RWPE1 (cell line): ENCODE measurements around the gene DIDO1.

ENCODE experiments used
- CTCF ChIA-PET: fragments of 350-600 bp; sonication (Branson Sonifier 250); formaldehyde crosslinking; extraction: SDS; loops from one replicate; lab custom pipeline; 2021; lab: Yijun Ruan, JAX
- POLR2A ChIA-PET: fragments of 400-600 bp; formaldehyde crosslinking; extraction: SDS; loops from one replicate; lab custom pipeline; 2020; ENCODE audit warnings: antibody characterized with exemption; ENCODE audit not compliant: low non-redundant PET; lab: Yijun Ruan, JAX
- DNase-seq: peaks from one replicate; pipeline ENCODE4 v3.0.0; 2012; ENCODE audit warnings: low spot score
- H3K27ac ChIP-seq: fragments of 450-650 bp; 2 replicates; pipeline ENCODE4 v1.5.1; 2017
- TF ChIP-seq, protein P1 (sequence below): fragments of 450-650 bp; conservative IDR thresholded peaks from 2 replicates; pipeline ENCODE4 v1.5.1; 2017; ENCODE audit warnings: low read depth, mild to moderate bottlenecking

The DIDO1 gene

DNA sequence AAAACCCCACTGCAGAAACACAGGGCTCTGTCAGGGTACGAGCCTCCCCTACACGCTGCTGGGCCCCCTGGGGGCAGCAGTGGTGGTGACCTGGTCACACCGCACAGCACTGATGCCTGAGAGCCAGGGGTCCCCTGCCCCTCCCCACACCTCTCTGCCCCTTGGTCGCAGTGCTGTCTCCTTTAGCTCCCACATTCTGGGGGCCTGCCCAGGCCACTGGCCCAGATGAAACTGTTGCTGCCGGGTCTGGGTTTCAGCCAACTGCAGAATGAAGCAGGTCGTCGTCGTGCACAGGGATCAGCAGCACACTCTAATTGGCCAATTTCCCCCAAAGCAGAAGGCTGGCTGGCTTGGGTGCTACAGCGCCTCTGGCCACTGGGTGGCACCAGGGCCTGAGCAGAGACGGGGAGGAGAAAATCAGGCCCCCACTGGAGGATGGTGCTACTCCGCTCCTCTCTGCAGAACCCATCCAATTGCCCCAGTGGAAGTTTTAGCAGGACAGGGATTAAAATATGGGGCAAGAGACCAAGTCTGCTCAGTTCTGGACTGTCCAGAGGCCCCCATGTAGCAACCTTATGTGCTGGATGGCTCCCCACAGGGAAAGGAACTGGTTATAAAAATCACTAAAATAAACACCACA is 26.1 kb downstream of the DIDO1 start:
- DNase-seq, result peak; percentile 97
- ChIA-PET CTCF (interaction anchor here (0.5 to 5.7 kb wide), 30 partner anchors 9 to 773 kb away, joined by 3 to 33 read pairs (median 6); partner anchors contain the start of gene ARFGAP1), POLR2A (no interaction called here)
- peak overlapping the region; percentile 78 for H3K27ac ChIP-seq
- TF ChIP-seq, protein P1, sequence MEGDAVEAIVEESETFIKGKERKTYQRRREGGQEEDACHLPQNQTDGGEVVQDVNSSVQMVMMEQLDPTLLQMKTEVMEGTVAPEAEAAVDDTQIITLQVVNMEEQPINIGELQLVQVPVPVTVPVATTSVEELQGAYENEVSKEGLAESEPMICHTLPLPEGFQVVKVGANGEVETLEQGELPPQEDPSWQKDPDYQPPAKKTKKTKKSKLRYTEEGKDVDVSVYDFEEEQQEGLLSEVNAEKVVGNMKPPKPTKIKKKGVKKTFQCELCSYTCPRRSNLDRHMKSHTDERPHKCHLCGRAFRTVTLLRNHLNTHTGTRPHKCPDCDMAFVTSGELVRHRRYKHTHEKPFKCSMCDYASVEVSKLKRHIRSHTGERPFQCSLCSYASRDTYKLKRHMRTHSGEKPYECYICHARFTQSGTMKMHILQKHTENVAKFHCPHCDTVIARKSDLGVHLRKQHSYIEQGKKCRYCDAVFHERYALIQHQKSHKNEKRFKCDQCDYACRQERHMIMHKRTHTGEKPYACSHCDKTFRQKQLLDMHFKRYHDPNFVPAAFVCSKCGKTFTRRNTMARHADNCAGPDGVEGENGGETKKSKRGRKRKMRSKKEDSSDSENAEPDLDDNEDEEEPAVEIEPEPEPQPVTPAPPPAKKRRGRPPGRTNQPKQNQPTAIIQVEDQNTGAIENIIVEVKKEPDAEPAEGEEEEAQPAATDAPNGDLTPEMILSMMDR, result peak; percentile 98

DNA sequence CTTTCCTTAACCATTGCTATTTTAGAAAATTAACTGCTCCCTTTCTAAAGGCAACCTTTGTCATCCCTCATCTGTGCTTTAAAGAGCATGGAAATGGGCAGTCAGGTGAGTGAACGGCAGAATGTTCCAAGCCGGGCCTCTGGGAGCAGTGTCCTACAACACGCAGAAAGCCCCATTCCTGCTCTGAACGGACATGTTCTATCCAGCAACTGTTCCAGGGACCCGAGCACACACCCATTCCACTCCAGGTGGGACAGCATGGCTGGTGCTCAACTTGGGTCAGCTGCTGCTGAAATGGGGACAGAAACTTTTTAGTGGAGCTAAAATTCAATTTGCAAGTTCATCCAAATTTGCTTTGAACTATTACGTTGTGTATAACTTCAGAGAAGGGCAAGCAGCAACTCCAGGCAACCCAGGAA is 26.7 kb downstream of the DIDO1 start:
- POLR2A ChIA-PET, result no interaction called here
- CTCF ChIA-PET, result interaction anchor here (0.6 to 5.7 kb wide), 31 partner anchors 8 to 774 kb away, joined by 3 to 33 read pairs (median 5); partner anchors contain the start of gene ARFGAP1
- TF ChIP-seq, protein P1, result no peak
- DNase-seq, result peak; percentile 76
- peak overlapping the region; percentile 78 for H3K27ac ChIP-seq

DNA sequence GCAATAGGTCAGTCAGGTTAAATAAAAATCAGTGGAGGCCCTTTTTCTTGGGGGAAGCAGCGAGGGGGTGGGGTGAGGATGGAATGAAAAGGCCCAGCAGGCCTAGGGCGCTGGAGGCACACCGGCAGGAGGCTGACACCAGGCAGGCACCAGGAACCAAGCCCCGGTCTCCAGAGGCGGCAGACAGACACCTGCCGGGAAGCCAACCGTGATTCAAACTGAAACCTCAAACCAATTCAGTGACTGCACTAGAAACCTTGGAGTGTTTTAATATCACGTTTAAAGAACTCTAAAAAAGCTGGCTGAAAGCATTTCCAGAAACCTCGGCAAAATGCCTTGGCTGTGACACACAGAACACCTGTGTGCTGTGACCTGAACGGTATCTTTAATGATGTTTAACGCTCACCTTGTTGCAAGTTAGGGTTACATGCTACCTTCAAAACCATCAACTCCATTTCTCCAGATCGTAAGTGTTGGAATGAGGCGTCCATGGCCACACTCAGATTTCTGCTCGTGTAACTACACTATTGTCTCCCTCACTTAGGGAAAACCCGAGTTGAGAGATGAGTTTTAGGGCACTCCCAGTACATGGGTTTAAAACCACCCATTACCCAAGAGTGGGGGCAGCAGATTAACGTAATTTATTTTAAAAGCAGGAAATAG is 27.2 kb downstream of the DIDO1 start:
- CTCF ChIA-PET, result interaction anchor here (0.6 to 5.7 kb wide), 25 partner anchors 8 to 657 kb away, joined by 3 to 33 read pairs (median 5); no protein-coding TSS in a partner anchor
- TF ChIP-seq, protein P1, result no peak

DNA sequence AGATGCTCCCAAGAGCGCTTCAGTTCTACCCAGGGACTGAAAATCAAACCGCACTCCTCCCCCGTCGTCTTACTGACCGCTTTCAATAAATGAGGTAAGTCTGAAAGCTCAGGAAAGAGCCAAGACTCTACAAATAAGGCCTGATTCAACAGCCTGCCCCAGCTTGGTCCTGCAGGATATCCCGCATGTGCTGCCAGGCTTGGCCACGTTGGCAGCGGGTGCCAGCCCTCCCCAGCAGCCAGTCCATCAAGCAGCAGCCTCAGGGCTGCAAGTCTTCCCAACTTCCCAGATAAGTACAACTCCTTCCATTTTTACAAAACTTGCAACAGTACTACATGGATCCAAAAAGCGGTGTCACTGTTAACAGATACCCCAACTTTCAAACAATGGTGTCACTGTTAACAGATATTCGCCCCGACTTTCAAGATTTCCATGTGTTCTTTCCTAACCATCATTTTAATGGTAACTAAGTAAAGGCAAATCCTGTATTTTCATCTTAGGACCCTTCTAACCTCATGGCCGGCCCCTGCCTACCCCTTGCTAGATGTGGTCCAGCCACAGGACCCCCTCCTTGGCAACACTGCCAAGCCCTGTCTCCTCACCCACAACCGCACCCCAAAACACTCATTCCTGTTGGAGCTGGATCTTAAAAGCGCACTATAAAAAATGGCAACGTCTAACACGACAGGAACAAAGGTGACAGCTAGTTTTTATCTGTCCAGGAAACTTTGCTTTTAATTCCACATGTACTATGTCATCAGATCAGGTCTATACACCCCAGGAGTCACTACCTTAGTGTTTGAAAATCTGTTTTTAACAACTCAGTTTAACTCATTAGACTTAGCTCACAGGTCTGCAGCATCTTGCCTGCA is 28.0 kb downstream of the DIDO1 start:
- no peak for DNase-seq
- CTCF ChIA-PET, result interaction anchor here (0.5 to 5.7 kb wide), 16 partner anchors 10 to 656 kb away, joined by 3 to 33 read pairs (median 6); no protein-coding TSS in a partner anchor
- POLR2A ChIA-PET, result no interaction called here
- TF ChIP-seq, protein P1, result no peak
- H3K27ac ChIP-seq, result no peak overlapping the region

More for the DNA sequence above, 27.2 kb downstream of the DIDO1 start:
- H3K27ac ChIP-seq, result no peak overlapping the region; the same call in 1 of the 2 replicates
- POLR2A ChIA-PET, result no interaction called here
- DNase-seq, result no peak

DNA sequence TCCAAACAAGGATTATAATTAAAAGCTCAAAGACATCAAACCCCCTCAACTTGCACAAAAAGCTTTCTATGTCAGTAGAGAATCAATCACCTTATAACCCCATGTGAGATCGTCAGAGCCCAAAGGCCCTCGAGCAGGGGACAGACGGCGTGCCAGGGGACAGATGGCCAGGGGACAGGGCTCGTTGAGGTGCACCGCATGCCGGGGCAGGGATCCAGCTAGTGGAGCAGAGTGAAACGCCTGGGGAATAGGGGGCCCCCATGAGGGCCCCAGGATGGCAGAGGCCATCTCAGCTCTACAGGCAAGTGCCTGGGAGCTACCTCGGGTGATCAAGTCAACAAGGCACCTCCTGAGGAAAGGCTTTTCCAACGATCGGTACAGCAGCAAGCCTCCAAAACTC is 28.6 kb downstream of the DIDO1 start:
- no peak for DNase-seq
- TF ChIP-seq, protein P1, result no peak
- ChIA-PET POLR2A (no interaction called here), CTCF (interaction anchor here (0.5 to 5.7 kb wide), 9 partner anchors 9 to 200 kb away, joined by 3 to 33 read pairs (median 4); no protein-coding TSS in a partner anchor)
- no peak overlapping the region for H3K27ac ChIP-seq
